DMS153 treated with DMSO at 0.1 percent for 48 hours (cell line): ENCODE measurements around the gene OPN5.

Experiments used
- DNase-seq: peaks from one replicate; lab custom pipeline; 2025; ENCODE audit not compliant: unreplicated experiment; lab: John Stamatoyannopoulos, UW

The OPN5 gene

DNA sequence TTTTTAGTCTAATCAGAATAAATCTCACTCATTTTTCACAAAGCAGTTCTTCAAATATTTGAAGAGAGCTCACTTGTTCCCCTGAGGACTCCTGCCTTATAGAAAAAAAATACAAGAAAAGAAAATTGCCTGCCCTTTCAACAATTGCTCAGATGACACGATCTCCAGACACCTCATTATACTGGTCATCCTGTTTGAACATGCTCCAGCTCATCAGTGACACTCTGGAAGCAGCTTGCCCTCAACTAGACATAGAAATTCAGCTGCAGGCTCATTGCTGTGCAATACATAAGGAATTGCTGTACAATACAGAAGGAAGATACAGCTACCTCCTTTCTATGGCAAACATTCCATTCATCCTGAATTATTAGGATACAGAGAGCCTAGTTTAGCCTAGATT, 73.1 kb downstream of the OPN5 start:
- DNase-seq = no peak

DNA sequence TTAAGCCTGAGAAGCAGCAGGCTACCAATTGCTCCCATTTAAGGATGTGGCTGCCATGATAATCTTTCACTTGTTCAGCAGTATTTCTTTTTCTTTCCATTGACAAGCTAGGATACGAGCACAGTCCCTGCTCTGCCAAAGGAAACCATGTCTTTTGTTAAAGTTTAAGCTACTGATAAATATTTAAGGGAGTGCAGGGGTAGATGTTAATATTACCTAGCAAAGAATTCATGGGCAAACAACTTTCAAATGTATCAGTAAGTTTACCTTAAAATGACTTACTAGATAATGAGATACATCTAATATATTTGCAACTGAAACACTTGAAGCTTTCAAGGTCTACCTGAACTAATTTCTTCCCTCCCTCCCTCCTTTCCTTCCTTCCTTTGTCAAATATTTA, 77.3 kb downstream of the OPN5 start:
- no peak for DNase-seq

DNA sequence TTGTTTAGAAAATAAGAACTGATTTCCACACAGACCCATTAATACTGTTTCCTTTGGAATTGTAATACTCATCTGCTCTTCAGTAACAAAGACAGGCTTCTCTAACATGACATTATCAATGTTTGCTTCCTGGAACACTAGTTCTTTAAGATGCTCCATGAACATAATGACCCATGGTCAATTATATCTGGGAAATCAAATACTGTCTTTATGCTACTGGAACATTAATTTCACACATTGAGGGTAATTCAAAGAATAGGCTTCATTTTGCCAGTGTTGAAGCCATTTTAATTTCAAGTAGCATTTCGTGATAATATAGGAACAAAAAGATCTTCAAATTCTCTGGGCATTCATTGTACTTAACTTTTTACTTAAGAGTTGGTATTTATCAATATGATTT, 80.9 kb downstream of the OPN5 start:
- DNase-seq = no peak

DNA sequence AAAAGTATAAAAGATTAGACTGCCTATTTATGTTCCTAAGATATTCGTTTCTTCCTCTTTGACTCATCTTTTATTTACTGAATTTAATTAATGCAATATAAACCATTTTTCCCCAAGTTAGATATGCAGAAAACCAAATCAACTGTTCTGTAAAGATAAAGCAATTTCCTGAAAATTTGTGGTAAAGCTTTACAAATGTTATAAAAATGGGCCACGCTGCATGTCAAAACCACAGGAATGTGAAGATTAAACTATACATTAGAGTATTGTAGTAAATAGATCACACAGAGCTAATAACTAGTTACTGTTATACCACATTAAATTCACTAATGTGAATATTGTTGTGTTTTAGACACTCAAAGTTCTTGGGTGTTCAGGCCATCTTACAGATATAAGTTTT, 83.4 kb downstream of the OPN5 start:
- DNase-seq = no peak

DNA sequence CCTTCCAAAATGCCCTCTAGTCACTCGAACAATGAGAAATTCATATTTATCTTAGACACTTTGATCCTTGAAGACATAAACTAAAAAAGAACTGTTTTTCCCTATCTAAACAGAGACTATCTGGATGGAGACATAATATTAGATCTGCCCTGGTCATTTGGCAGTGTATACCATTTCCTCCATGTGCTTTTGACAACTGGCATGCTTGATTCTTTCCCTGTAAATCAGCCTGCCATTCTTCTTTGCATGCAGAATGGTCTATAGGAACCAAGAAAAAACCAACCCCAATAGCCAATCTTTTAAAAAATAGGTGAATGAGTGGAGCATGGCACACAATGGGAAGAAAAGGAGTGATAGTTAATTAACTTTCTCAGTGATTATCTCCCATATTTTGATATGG, 93.8 kb downstream of the OPN5 start:
- DNase-seq = no peak
